GM21423 (cell line): ENCODE data around the gene CCL21.
"Not testable (repeated sequence)": the region's sequence is repeated elsewhere in the genome, so short reads cannot be mapped to it uniquely, and the experiment has no call there.

ENCODE experiments used
- ATAC-seq: cut with Tn5 transposase; IDR thresholded peaks from one replicate; pipeline ENCODE4 v1.9.1; 2021; ENCODE audit warnings: mild to moderate bottlenecking, moderate library complexity; ENCODE audit not compliant: unreplicated experiment

CCL21 gene, protein sequence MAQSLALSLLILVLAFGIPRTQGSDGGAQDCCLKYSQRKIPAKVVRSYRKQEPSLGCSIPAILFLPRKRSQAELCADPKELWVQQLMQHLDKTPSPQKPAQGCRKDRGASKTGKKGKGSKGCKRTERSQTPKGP

DNA sequence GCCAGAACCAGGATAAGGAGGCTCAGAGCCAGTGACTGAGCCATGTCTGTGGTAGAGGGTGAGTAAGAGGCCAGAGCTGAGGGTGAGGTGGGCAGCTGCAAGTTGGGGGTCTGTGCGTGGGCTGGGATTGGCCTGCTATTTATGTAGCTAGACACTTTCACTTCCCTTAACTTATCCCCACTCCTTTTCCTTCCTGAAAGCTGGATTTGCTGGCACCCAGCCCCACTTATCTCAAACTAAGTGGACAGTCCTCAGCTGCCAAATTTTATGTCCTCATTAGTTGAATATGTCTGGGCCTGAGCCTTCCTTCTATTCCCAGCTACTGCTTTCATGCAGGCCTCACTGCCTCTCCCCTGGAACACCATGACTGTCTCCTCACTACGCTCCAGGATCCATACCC lies at the start of gene CCL21:
Gene CCL21, minus strand, starts transcription at position 114 of the 400 bp plus-strand sequence. Its CDS starts 70 bp downstream, at position 44.
- no peak for ATAC-seq

DNA sequence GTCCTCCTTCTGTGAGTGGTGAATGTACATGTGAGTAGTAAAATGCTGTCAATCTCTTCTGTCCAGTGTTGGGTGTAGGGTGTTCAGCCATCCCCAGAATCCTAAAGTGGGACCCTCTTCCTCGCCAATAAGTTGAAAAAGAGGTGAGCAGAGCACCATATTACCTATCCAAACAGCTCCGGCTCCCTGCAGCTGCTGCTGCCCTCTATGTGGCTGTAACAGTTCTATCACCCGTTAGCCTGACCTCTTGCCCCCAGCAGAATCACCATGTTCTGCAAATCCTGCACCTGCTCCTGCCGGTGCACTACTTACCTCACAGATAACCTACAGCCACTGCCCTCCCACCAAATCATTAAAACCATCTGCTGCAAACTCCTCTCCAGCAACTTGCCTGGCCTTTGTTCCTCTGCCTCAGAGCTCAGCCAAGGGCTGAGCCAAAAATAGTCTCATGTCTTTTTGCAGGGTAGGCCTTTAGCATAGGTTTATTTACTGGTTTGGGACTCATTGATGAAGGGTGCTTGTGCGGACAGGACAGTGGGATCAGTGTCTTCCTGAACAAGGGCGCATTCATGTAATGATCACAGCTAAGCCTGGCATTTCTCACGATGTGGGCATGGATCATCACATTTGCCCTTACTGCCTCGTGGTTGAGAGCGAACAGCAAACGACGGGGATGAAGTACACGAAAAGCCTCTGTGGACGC lies 49.6 kb upstream of the CCL21 start:
- no peak for ATAC-seq

DNA sequence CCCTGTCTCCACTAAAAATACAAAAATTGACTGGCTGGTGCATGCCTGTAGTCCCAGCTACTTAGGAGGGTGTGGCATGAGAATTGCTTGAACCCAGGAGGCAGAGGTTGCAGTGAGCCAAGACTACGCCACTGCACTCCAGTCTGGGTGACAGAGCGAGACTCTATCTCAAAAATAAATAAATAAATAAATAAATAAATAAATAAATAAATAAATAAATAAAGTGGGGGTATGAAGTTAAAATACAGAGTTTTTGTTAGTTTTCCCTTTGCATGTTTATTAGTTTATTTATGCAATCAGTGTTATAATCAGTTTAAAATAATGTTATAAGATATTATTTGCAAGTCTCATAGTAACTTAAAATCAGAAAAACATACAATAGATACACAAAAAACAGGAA lies 40.4 kb upstream of the CCL21 start:
- ATAC-seq, result not testable (repeated sequence)

DNA sequence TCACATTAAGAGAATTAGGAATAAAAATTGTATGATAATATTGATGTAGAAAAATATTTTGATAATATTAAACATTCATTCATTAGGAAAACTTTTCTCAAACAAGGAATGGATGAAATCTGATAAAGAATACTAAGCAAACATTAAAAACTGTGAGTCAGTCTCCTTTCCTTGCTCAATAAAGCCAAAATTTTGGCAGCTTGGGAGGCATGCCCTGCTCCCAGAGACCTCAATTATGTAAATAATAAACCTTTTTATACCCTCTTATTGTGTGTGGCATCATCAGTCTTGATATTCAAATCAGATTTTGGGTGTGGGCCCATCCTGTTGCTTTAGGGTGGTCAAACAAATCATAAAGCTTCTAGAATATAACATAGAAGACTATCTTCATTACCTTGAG lies 36.6 kb upstream of the CCL21 start:
- ATAC-seq, result no peak

DNA sequence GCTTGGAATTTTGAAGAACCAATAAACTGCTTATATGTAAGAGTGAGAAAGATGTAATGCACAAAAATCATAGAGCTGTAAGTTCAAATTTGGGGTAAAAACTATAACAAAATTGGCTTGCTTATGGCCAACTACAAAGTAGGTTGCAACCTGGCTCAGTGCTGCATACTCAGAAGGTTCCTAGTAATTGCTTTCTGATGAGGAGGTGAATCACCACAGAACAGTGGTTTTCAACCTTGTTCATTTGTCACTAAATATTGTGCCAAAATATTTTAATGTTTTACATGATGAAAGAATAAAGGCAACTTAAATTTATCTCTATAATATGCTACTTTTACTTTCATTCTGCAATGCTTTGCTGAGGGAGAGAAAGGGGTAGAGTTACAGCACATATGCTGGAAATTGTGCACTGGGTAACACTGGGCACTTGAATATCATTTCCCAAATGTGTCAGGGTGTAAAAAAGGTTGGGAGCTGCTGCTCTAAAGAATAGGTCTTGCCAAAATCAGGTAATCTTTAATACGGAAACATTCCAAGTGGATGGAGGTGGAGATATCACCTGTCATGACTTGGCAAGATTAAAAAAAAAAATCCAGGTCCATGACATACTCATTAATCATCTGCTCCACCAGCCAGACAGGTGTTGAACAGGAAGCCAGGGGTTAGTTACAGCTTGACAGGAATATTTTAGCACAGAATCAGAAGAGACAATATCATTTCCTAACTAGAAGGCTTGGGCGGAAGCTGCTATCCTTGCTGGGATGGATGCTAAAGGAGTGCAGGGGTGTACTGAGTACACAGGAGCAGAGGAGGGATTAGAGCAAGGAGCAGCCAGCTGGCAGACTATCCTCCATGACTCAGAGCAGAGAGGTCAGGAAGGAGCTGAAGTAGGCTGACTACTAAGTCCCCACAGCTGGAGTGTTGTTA lies 34.6 kb upstream of the CCL21 start:
- ATAC-seq, result no peak

DNA sequence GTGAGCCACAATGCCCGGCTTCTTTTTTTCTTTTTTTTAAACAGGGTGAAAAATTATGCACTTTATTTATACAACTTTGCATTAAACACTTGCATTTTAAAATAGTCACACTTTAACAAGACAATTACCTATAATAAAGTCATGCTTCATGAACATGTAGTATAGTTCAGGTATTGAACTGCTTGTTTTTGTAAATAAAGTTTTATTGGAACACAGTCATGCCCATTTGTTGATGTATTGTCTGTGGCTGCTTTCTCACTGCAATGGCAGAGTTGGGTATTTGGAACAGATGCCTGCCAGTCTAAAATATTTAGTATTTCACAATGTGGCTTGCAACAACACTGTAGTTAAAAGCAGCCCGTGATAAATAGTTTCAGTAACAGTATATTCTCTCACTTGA lies 32.8 kb upstream of the CCL21 start:
- ATAC-seq, result no peak

DNA sequence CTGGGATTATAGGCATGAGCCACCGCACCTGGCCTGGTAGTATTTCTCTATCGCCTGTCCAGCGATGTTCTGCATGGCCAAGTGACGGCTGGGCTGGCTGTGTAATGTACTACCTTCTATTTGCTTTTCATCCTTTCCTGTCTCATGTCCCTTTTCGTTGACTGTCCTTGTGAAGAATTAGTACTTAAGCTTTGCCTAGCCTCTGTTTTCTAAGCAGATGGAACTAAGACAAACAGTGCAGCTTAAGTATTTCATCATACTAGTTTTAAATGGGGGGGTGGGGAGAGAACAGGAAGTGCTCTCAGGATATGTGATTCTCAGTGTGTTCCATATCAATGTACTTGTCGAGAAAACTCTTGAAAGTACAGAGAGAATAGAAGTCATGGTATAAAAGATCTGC lies 31.7 kb upstream of the CCL21 start:
- ATAC-seq, result no peak

DNA sequence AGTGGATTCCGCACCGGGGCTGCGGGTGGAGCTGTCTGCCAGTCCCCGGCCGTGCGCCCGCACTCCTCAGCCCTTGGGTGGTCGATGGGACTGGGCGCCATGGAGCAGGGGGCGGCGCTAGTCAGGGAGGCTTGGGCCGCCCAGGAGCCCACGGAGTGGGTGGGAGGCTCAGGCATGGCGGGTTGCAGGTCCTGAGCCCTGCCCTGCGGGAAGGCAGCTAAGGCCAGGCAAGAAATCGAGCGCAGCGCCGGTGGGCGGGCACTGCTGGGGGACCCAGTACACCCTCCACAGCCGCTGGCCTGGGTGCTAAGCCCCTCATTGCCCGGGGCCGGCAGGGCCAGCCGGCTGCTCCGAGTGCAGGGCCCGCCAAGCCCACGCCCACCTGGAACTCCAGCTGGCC lies 30.2 kb upstream of the CCL21 start:
- not testable (repeated sequence) for ATAC-seq

DNA sequence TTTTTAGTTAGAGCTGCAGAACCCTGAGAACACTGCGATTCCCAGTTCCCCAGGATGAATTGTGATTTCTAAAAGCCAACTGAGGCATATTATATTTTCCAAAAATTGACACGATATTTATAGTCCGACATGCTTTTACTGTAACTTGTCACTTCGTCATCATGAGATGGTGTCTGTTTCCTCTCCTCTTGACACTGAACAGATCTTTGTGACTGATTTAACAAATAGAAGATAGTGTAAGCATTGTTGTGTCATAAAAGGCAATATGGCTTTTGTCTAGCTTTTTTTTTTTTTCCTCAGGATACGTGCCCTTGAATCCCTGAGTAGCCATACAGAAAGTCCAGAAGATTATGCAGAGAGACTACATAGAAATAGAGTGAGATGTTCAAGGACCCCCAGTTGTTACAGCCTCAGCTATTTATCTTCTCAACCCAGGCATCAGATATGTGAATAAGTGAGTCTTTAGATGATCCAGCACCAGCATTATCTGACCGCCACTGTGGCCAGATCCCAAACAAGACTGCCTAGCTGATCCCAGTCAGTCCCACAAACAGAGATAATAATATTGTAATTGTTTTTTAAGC lies 27.8 kb upstream of the CCL21 start:
- no peak for ATAC-seq

DNA sequence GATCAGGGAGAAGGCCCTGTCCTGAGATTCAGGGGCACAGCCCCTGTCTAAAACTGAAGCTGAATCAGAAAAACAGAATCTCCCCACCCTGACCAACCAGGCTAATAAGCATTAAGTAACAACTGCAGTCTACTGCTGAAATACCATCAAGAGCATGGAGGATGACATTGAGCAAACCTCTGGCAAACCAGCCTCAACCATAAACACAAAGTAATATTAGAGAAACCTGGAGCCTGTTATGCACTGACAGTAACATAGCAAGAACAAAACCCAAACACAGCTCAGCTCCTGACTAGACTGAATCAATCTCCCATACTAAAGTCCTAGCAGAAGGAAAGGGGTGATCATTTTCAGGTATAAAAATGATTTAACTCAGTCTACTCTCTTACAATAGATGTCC lies 24.8 kb upstream of the CCL21 start:
- ATAC-seq, result no peak

DNA sequence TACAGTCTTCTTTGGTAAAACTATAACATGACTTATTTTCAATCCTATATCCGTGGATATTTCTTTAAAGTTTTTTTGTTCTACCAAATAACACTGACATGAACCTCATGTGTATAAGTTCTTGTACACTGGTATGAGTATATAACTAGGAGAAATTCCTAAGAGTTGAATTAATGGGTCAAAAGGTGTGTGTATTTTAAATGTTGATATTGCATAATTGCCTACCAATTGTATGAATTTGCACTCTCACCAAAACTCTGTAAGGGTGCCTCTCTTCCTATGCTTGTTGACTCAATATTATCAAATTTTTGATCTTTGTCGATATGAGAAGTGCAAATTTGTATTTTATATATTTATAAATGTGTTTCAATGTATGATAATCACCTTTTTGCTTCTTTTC lies 22.9 kb upstream of the CCL21 start:
- ATAC-seq, result no peak

DNA sequence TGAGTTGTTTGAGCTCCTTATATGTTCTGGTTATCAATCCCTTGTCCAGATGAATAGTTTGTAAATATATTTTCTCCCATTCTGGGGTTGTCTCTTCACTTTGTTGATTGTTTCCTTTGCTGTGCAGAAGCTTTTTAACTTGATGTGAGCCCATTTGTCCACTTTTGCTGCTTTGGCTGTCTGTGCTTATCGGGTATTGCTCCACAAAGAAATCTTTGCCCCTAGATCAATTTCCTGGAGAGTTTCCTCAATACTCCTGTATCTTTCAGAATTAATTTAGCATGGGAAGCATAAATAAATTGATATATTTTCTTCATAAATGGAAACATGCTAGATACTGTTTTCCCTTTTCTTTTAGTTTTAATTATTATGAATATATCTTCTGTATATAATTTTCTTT lies 22.5 kb upstream of the CCL21 start:
- ATAC-seq, result no peak

DNA sequence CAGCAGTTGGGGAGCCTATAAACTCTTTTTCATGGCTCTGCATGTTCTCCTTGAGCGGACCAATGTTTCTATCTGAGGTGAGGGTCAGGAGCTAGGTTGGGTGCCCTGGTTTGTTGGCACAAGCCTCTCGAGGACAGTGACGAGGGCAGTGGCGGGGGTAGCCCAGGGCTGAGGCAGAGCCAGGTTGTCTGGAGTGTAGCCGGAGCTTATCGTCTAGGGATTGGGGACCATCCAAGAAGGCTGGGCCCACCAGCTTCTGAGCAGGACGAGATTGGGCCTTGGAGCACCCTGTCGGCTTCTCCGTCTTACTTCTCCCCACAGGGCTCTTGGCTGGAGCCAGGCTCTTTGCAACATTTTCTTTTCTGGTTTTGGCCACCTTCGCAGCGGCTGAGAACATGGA lies 13.2 kb upstream of the CCL21 start:
- ATAC-seq, result no peak

DNA sequence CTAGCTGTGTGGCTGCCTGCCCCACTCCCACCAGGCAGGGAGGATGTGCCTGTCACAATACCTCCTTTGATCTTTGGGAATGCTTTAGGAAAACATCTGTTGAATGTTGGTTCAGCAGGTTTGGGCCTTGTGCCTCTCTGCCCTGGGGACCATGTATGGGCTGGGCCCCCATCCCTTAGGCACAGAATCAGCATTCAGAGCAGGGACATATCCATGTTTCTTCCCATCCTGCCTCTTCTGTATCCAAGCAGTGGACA lies 9.8 kb upstream of the CCL21 start:
- not testable (repeated sequence) for ATAC-seq

DNA sequence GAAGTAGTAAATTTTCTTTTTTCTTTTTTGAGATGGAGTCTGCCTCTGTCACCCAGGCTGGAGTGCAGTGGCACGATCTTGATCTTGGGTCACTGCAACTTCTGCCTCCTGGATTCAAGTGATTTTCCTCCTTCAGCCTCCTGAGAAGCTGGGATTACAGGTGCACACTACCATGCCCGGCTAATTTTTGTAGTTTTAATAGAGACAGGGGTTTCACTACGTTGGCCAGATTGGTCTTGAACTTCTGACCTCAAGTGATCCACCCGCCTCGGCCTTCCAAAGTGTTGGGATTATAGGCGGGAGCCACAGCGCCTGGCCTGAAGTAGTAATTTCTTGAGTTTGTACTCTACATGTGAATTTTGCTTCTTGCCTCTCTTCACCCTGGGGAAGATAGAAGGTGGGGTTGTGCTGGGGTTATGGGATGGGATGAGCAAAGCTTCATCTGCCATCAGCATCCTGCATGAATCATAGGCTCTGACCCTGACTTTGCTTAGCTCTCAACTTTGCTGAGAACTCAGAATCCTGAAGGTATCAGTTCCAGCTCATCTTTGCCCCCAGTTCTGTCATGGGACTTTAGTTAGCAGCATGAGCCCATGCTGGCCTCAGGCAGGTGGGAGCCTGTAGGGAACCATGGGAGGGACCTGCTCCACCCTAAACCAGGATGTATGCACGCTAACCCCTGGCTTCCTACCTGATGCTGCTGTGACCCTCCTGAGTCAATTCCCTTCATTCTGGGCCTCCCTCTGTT lies 9.3 kb upstream of the CCL21 start:
- ATAC-seq, result no peak

DNA sequence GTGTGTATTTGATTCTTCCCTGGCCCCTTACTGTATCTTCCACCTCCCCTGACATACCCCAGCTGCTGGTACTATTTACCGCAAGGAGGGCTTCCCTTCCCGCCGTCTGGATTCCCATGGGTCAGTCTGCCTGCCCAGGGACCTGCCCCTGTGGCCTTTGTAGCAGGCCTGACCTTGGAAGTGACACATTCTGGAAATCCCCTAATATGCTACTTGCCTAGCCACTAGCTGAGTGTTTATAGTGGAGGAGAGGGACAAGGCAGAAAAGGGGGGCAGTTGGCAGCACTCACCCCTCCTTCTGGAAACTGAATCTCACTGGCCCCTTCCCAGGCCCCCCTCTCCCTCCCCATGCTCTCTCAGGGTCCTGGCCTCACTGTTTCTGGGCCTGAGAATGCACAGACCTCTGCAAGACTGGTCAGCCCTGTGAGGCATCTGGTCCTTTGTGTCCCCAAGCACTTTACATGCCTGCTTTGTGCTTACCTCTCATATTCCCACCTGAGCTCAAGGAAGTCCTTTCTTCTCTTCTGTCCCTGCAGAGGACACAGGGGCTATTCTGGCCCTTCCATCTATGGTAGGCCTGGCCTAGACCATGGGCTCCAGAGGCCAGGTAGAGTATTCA lies 8.2 kb upstream of the CCL21 start:
- no peak for ATAC-seq

DNA sequence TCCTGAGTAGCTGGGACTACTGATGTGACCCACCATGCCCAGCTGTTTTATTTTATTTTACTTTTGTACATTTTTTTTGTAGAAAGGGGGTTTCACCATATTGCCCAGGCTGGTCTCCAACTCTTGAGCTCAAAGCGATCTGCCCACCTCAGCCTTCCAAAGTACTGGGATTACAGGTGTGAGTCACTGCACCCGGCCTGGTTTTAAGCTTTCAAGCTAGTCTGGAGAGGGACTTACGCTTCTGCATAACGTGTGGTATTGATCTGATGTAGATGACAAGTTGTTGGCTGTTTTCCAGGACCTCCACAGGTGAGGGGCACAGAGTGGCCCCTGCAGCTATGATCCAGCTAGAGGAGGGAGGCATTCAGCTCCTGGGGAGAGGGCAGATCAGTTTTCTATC lies 6.8 kb upstream of the CCL21 start:
- ATAC-seq, result no peak

DNA sequence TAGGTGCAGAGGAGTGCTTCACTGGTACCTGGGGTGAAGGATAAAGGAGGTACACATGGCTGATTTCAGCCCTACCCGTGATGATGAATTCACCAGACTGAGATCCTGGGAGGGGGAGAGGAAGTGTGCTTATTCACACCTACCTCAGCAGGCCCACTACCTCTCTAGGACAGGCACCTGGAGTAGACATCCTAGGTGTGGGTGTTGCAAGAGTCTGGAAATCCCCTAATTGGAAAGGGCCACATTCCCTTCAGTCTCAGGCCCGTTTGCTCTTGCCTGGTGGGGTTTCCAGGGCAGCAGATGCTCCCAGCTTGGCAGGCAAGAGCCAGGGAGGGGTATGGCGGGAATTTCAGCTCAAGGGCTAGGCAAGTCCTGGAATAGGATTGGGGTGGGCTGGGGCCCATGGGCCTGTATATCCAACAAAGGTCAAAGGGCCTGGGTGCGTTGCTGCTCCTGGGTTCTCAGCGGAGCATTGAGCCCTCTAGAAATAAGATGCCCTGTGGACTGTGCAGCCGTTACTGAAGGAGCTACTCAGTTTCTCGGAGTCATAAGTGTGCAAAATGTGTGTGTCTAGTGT lies 5.8 kb upstream of the CCL21 start:
- ATAC-seq, result no peak

DNA sequence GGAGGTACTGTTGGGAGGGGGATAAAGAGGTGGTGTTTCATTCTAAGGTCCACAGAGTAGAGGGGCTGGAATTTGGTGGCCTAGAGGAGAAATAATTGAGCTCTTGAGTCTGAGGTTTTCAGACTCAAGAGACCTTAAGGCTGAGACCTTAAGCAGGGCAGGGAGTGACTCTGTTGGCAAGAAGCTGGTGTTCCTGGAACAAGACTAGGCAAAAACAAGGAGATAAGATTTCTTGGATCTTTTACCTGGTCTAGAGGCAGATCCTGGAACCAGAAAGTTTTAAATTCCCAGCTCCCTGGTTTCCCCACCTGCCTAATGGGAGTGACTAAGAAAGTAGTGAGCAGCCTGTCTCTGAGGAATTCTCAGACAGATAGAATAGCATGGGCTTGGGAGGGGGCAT lies 4.1 kb upstream of the CCL21 start:
- ATAC-seq, result no peak

DNA sequence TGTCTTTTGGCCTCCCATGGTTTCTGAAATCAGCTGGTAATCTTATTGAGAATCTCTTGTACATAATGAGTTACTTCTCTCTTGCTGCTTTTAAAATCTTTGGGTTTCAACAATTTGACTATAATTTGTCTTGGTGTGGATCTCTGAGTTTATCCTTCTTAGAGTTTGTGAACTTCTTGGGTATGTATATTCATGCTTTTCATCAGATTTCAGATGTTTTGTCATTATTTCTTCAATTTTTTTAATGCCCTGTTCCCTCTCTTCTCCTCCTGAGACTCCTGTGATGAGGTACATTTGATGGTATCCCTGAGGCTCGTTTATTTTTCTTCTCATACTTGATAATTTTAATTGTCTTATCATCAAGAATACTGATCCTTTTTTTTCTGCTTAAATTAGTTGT lies 2.2 kb upstream of the CCL21 start:
- no peak for ATAC-seq
